Gastroesophageal sphincter (tissue), 4 donors: ENCODE data around the gene PARN. TPM values are rescaled to one million over a fixed set of nuclear protein-coding genes. Genes with fewer than 3 reads are reported as not detected.
"Not testable (repeated sequence)": the region's sequence is repeated elsewhere in the genome, so short reads cannot be mapped to it uniquely, and the experiment has no call there.

Experiments
- ATAC-seq: fragments of 150-250 bp; one replicate; pipeline ENCODE4 v1.9.1; 2016; ENCODE audit warnings: mild to moderate bottlenecking, moderate library complexity
- H3K27ac ChIP-seq, 4 donors: fragments of 200-600 bp; sonication (generic) in 3 of 4; 1 replicate in 3 of 4; 2 replicates in 1 of 4; pipeline ENCODE4 v1.5.1; 2016 to 2019
- H3K27me3 ChIP-seq: fragments of 200-600 bp; sonication (generic); one replicate; pipeline ENCODE4 v1.5.1; 2019
- H3K36me3 ChIP-seq, 2 donors: fragments of 200-600 bp; sonication (generic); one replicate each; pipeline ENCODE4 v1.5.1; 2019; ENCODE audit warnings: control low read depth in 1 of 2
- H3K4me1 ChIP-seq, 3 donors: fragments of 200-600 bp; sonication (generic); 1 replicate in 2 of 3; 2 replicates in 1 of 3; pipeline ENCODE4 v1.5.1; 2016 to 2019; ENCODE audit warnings: control low read depth in 2 of 3
- H3K4me3 ChIP-seq, 2 donors: fragments of 200-600 bp; sonication (generic); one replicate each; pipeline ENCODE4 v1.5.1; 2019; ENCODE audit warnings: mild to moderate bottlenecking in 1 of 2, moderate library complexity in 1 of 2
- H3K9me3 ChIP-seq, 3 donors: fragments of 200-600 bp; sonication (generic); one replicate each; pipeline ENCODE4 v1.5.1; 2017 to 2019; ENCODE audit warnings: control low read depth in 2 of 3
- CTCF ChIP-seq, 4 experiments: fragments of 200-600 bp in 2 of 4; fragments of 450-650 bp in 2 of 4; sonication (generic) in 1 of 4; IDR thresholded peaks; one replicate each; pipeline ENCODE4 v1.5.1; 2017 to 2019; ENCODE audit warnings: antibody characterized with exemption in 4 of 4, mild to moderate bottlenecking in 2 of 4, moderate library complexity in 2 of 4
- EP300 ChIP-seq: sonication (generic); formaldehyde crosslinking; IDR thresholded peaks from one replicate; pipeline ENCODE4 v1.6.1; 2017; ENCODE audit warnings: antibody characterized with exemption, mild to moderate bottlenecking
- POLR2A ChIP-seq, 2 donors: fragments of 450-650 bp; IDR thresholded peaks; one replicate each; pipeline ENCODE4 v1.6.1; 2017; ENCODE audit warnings: antibody characterized with exemption in 2 of 2, mild to moderate bottlenecking in 2 of 2, moderate library complexity in 1 of 2
- POLR2AphosphoS5 ChIP-seq: sonication (generic); formaldehyde crosslinking; IDR thresholded peaks from one replicate; pipeline ENCODE4 v1.6.1; 2017; ENCODE audit warnings: antibody characterized with exemption
- WGBS, 2 donors: methylation state at CpG; one replicate each; pipeline ENCODE4 v1.1.5; 2018; ENCODE audit warnings: low coverage in 1 of 2; 5-methylcytosine and 5-hydroxymethylcytosine counted together
- total RNA-seq, 4 donors: library from RNA; depleted of rRNA; stranded (reverse); fragments of >200 nt; gene quantifications; one replicate each; pipeline ENCODE4 v1.1.0, GENCODE V29; 2016

PARN gene
- total RNA-seq, 4 donors from 2014 or later: 34.9 to 49.7 (median 40.0) TPM

- TF ChIP-seq POLR2A (IDR thresholded peaks at IDR 0.05): no peak
- WGBS, 2 donors: 82 to 100% methylated on average over 1 to 2 of the region's 4 CpGs
- no peaks in the 10 kb centered on the region for H3K36me3 ChIP-seq
- no peak for ATAC-seq
- no peaks in the 10 kb centered on the region for H3K27me3 ChIP-seq
- peaks cover 0 to 23% (median 0%) of the 10 kb centered on the region in 3 donors for H3K4me1 ChIP-seq
- H3K4me3 ChIP-seq: no peak overlapping the region
- H3K27ac ChIP-seq: no peak overlapping the region
- no peaks in the 10 kb centered on the region for H3K9me3 ChIP-seq
Measured at GRCh38 chr16:14423344-14423743, 206.7 kb downstream of the PARN start.

DNA sequence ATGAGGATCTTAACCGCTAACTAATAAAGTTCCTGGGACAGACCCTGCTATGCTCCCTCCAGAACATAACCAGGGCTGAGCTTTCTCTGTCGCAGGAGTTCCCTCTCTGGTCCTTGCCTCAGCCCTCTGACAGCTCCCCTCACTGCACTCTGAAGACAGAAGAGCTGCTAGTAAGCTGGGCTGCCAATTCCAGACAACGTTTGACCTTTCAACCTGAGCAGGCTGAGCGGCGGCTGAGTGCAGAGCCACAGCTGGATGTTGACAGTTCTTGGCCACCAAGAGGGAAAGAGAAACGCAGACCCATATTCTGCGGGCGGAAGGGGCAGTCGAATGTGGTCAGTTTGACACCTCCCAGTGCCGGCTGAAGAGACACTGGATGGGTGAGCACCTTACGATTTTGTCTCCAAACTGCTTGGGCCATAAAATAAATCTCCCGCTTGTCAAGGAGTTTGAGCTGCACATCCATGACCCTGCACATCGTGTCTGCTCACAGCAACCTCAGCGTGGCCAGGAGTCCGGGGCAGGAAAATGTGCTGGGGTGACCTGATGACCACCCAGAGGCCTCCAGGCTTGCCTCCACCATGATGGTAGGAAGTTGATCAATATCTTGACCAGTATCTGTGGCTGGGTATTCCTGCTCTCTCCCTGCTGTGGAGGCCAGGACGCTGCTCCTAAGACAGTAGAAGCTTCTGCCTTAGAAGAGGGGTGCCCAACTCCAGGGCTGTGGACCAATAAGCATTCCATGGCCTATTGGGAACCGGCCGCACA, 209.2 kb downstream of the PARN start:
- WGBS, 2 donors: 56 to 79% methylated on average over 6 to 14 of the region's 18 CpGs
- H3K27me3 ChIP-seq: no peaks in the 10 kb centered on the region
- no peak overlapping the region for H3K27ac ChIP-seq
- H3K4me3 ChIP-seq: no peak overlapping the region
- peaks cover 0 to 10% (median 0%) of the 10 kb centered on the region in 3 donors for H3K4me1 ChIP-seq
- no peaks in the 10 kb centered on the region for H3K36me3 ChIP-seq
- ATAC-seq: no peak
- H3K9me3 ChIP-seq: no peaks in the 10 kb centered on the region
- no peak for TF ChIP-seq POLR2A (IDR thresholded peaks at IDR 0.05)
- TF ChIP-seq CTCF (IDR thresholded peaks at IDR 0.05): no peak
- TF ChIP-seq POLR2AphosphoS5: no peak
- TF ChIP-seq EP300: no peak

DNA sequence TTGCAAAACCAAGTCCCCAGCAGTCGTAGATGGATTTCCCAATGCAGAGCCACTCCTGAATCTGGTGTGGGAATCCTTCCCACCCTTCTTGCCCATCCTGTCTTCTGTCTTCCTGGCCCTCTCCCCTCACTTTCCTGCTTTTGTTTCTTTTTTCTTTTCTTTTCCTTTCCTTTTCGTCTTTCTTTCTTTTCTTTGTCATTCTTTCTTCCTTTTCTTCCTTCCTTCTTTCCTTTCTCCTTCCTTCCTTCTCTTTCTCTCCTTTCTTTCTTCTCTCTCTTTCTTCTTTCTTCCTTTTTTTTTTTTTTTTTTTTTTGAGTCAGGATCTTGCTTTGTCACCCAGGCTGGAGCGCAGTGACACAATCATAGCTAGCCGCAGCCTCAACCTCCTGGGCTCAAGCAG, 209.8 kb downstream of the PARN start:
- not testable (repeated sequence) for H3K36me3 ChIP-seq, H3K27ac ChIP-seq, H3K4me3 ChIP-seq, H3K4me1 ChIP-seq, ATAC-seq, H3K27me3 ChIP-seq, H3K9me3 ChIP-seq
- 89 to 90% methylated on average over 2 of the region's 4 CpGs for WGBS, 2 donors

DNA sequence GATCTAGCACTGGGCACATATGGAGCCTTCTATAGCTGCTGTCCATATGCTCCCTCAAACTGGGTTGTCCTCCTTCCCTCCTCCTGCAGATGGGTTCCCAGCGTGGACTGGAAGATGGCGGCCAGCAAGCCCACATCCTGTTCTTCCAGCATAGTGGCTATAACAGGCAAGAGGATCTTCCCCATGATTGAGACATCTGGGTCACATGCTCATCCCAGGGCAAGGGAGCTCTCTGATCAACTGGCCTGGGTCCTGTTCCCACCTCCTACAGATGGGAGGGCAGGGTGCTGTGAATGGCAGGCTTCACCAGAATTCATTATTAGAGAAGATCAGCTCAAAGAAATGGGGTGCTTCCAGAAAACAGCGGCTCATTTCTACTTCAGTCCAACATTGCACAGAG, 210.2 kb downstream of the PARN start:
- no peaks in the 10 kb centered on the region for H3K36me3 ChIP-seq
- H3K9me3 ChIP-seq: no peaks in the 10 kb centered on the region
- no peak overlapping the region for H3K4me3 ChIP-seq
- H3K27me3 ChIP-seq: no peaks in the 10 kb centered on the region
- H3K27ac ChIP-seq: no peak overlapping the region
- TF ChIP-seq POLR2A (IDR thresholded peaks at IDR 0.05): no peak
- peaks cover 0 to 10% (median 0%) of the 10 kb centered on the region in 3 donors for H3K4me1 ChIP-seq
- no peak for ATAC-seq
- 100% methylated on average over 3 of the region's 3 CpGs; no CpG with 5 or more reads in 1 of the 2 donors for WGBS, 2 donors

- no peak overlapping the region for H3K4me3 ChIP-seq
Measured at GRCh38 chr16:14418795-14419225, 211.2 kb downstream of the PARN start.

GRCh38 chr16:14416184-14416583, 213.9 kb downstream of the PARN start:
- TF ChIP-seq EP300 (no peak), POLR2AphosphoS5 (no peak), CTCF (IDR thresholded peaks at IDR 0.05) (no peak), POLR2A (IDR thresholded peaks at IDR 0.05) (no peak)
- ATAC-seq: no peak
- no peak overlapping the region for H3K4me3 ChIP-seq
- WGBS, 2 donors: 93% methylated on average over 3 of the region's 3 CpGs; no CpG with 5 or more reads in 1 of the 2 donors
- H3K36me3 ChIP-seq: no peaks in the 10 kb centered on the region
- peaks cover 0 to 10% (median 0%) of the 10 kb centered on the region in 3 donors for H3K4me1 ChIP-seq
- no peaks in the 10 kb centered on the region for H3K27me3 ChIP-seq
- no peaks in the 10 kb centered on the region for H3K9me3 ChIP-seq
- no peak overlapping the region for H3K27ac ChIP-seq

More at GRCh38 chr16:14418795-14419225, 211.2 kb downstream of the PARN start:
- no peaks in the 10 kb centered on the region for H3K36me3 ChIP-seq
- ATAC-seq: peak; percentile 63
- WGBS, 2 donors: 44 to 55% methylated on average over 4 to 6 of the region's 6 CpGs
- TF ChIP-seq POLR2A (IDR thresholded peaks at IDR 0.05) (no peak), EP300 (no peak), CTCF (IDR thresholded peaks at IDR 0.05) (no peak), POLR2AphosphoS5 (peak; percentile 86)
- no peaks in the 10 kb centered on the region for H3K27me3 ChIP-seq
- no peaks in the 10 kb centered on the region for H3K9me3 ChIP-seq
- peak overlapping the region in 2 of 4 donors; percentile 35 to 37 for H3K27ac ChIP-seq
- H3K4me1 ChIP-seq: peaks cover 0 to 10% (median 0%) of the 10 kb centered on the region in 3 donors
